Measurements from ENCODE around the gene HSPBP1. TPM values are rescaled to one million over a fixed set of nuclear protein-coding genes. Genes with fewer than 3 reads are reported as not detected.

The HSPBP1 gene
- polyA plus RNA-seq, 3 donors: 12.3 to 17.0 (median 15.3) TPM

DNA sequence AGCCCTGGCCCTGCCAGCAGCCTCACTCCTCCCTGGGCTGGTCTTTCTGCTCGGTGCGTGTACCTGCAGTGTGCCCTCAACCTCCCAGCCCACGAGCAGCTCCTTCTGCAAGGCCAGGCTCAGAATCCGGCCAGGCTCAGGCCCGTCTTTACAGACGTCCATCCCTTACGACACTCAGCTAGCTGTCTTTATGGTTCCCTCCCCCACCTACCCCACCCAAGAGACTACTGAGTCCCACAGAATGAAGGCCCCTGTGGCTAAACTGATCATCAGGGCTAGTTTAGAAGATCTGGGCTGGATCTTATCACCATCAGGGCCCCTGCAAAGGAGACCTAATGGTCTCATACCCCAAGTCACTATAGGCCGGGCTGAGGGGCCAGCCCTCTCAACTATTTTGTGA, 34.5 kb upstream of the HSPBP1 start:
- no peaks in the 10 kb centered on the region for H3K27me3 ChIP-seq (ENCODE audit: control insufficient read depth in 2 of 2, insufficient read depth in 2 of 2, low read length in 2 of 2)
- H4K20me1 ChIP-seq (ENCODE audit: insufficient read depth, low read length): peaks cover 58% of the 10 kb centered on the region
- no peak overlapping the region for H3K4me2 ChIP-seq (replicated peaks; ENCODE audit: extremely low read depth, low read length, poor library complexity, severe bottlenecking)
- peaks cover 0 to 7% of the 10 kb centered on the region in 2 donors for H3K9me3 ChIP-seq (replicated peaks in 1 of 2; ENCODE audit: control insufficient read depth in 1 of 2, insufficient read depth in 1 of 2, low read length in 2 of 2)
- no peaks in the 10 kb centered on the region for H3K4me1 ChIP-seq (ENCODE audit: control insufficient read depth in 1 of 2, insufficient read depth in 2 of 2, low read length in 2 of 2)
- no peak overlapping the region for H3K27ac ChIP-seq (ENCODE audit: low read depth in 1 of 2, low read length in 2 of 2)
- peaks cover 50 to 72% of the 10 kb centered on the region in 2 donors for H3K36me3 Mint-ChIP-seq
- H3K27me3 Mint-ChIP-seq (ENCODE audit: low read depth in 3 of 3): peaks cover 0 to 3% (median 0%) of the 10 kb centered on the region in 3 donors
- H2AFZ ChIP-seq (ENCODE audit: insufficient read depth, low read depth, low read length, poor library complexity, severe bottlenecking): no peak overlapping the region
- H3K4me1 Mint-ChIP-seq: peaks cover 8% of the 10 kb centered on the region
- H3K9ac ChIP-seq (ENCODE audit: insufficient read depth, low read length, poor library complexity, severe bottlenecking): no peak overlapping the region
- H3K36me3 ChIP-seq (replicated peaks in 1 of 2; ENCODE audit: control insufficient read depth in 1 of 2, insufficient read depth in 2 of 2, low read length in 2 of 2): peaks cover 43 to 59% of the 10 kb centered on the region in 2 donors
- H3K4me3 ChIP-seq (replicated peaks in 1 of 3; ENCODE audit: low read depth in 2 of 3, low read length in 3 of 3): no peak overlapping the region
- H3K4me3 Mint-ChIP-seq: no peak overlapping the region
- H3K9me3 Mint-ChIP-seq: peaks cover 0 to 7% (median 5%) of the 10 kb centered on the region in 7 donors
- TF ChIP-seq, protein P1, sequence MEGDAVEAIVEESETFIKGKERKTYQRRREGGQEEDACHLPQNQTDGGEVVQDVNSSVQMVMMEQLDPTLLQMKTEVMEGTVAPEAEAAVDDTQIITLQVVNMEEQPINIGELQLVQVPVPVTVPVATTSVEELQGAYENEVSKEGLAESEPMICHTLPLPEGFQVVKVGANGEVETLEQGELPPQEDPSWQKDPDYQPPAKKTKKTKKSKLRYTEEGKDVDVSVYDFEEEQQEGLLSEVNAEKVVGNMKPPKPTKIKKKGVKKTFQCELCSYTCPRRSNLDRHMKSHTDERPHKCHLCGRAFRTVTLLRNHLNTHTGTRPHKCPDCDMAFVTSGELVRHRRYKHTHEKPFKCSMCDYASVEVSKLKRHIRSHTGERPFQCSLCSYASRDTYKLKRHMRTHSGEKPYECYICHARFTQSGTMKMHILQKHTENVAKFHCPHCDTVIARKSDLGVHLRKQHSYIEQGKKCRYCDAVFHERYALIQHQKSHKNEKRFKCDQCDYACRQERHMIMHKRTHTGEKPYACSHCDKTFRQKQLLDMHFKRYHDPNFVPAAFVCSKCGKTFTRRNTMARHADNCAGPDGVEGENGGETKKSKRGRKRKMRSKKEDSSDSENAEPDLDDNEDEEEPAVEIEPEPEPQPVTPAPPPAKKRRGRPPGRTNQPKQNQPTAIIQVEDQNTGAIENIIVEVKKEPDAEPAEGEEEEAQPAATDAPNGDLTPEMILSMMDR (IDR thresholded peaks at IDR 0.05): no peak
- H3K27ac Mint-ChIP-seq: peak overlapping the region in 2 of 7 donors; percentile 28 to 71
- intact Hi-C loops (cut with micrococcal nuclease): loop anchor here in 1 of 2 donors (5.0 kb wide), 1 partner anchor 38 kb away; the partner anchor contains the start of gene COX6B2
- DNase-seq: no peak
- WGBS (ENCODE audit: insufficient coverage): 91% methylated on average over 8 of the region's 8 CpGs
- no peaks in the 10 kb centered on the region for H3K79me2 ChIP-seq (ENCODE audit: insufficient read depth, low read length)

- peaks cover 42 to 57% of the 10 kb centered on the region in 2 donors for H3K36me3 Mint-ChIP-seq
- no peak overlapping the region for H3K4me3 ChIP-seq (replicated peaks in 1 of 3; ENCODE audit: low read depth in 2 of 3, low read length in 3 of 3)
- no peak overlapping the region for H2AFZ ChIP-seq (ENCODE audit: insufficient read depth, low read depth, low read length, poor library complexity, severe bottlenecking)
- TF ChIP-seq, protein P1 (IDR thresholded peaks at IDR 0.05): no peak
- H3K79me2 ChIP-seq (ENCODE audit: insufficient read depth, low read length): no peaks in the 10 kb centered on the region
- H3K27me3 Mint-ChIP-seq (ENCODE audit: low read depth in 3 of 3): peaks cover 0 to 3% (median under 1%) of the 10 kb centered on the region in 3 donors
- no peak overlapping the region for H3K9ac ChIP-seq (ENCODE audit: insufficient read depth, low read length, poor library complexity, severe bottlenecking)
- H3K4me1 ChIP-seq (ENCODE audit: control insufficient read depth in 1 of 2, insufficient read depth in 2 of 2, low read length in 2 of 2): no peaks in the 10 kb centered on the region
- no peak for DNase-seq
- peaks cover 58% of the 10 kb centered on the region for H4K20me1 ChIP-seq (ENCODE audit: insufficient read depth, low read length)
- 91% methylated on average over 46 of the region's 47 CpGs for WGBS (ENCODE audit: insufficient coverage)
- no peak overlapping the region for H3K4me3 Mint-ChIP-seq
- intact Hi-C loops (cut with micrococcal nuclease): loop anchor here in 1 of 2 donors (5.0 kb wide), 1 partner anchor 39 kb away; the partner anchor contains the start of gene COX6B2
- peaks cover 8% of the 10 kb centered on the region for H3K4me1 Mint-ChIP-seq
- peaks cover 37 to 49% of the 10 kb centered on the region in 2 donors for H3K36me3 ChIP-seq (replicated peaks in 1 of 2; ENCODE audit: control insufficient read depth in 1 of 2, insufficient read depth in 2 of 2, low read length in 2 of 2)
- H3K27ac ChIP-seq (ENCODE audit: low read depth in 1 of 2, low read length in 2 of 2): no peak overlapping the region
- H3K9me3 ChIP-seq (replicated peaks in 1 of 2; ENCODE audit: control insufficient read depth in 1 of 2, insufficient read depth in 1 of 2, low read length in 2 of 2): peaks cover 0 to 13% of the 10 kb centered on the region in 2 donors
- peaks cover 0 to 11% (median 6%) of the 10 kb centered on the region in 7 donors for H3K9me3 Mint-ChIP-seq
- H3K27me3 ChIP-seq (ENCODE audit: control insufficient read depth in 2 of 2, insufficient read depth in 2 of 2, low read length in 2 of 2): no peaks in the 10 kb centered on the region
- H3K4me2 ChIP-seq (replicated peaks; ENCODE audit: extremely low read depth, low read length, poor library complexity, severe bottlenecking): no peak overlapping the region
- peak overlapping the region in 3 of 7 donors; percentile 26 to 75 (median 50) for H3K27ac Mint-ChIP-seq
Observed at GRCh38 chr19:55312621-55313512, 33.0 kb upstream of the HSPBP1 start.
